HG02759 (cell line): ENCODE data around the gene RASGEF1C.
"Not testable (repeated sequence)": the region's sequence is repeated elsewhere in the genome, so short reads cannot be mapped to it uniquely, and the experiment has no call there.

Experiments used
- ATAC-seq: cut with Tn5 transposase; IDR thresholded peaks from one replicate; pipeline ENCODE4 v1.9.1; 2021; ENCODE audit warnings: mild to moderate bottlenecking, moderate library complexity; ENCODE audit not compliant: unreplicated experiment

RASGEF1C gene

GRCh38 chr5:180138214-180138975, 70.6 kb downstream of the RASGEF1C start:
- no peak for ATAC-seq

DNA sequence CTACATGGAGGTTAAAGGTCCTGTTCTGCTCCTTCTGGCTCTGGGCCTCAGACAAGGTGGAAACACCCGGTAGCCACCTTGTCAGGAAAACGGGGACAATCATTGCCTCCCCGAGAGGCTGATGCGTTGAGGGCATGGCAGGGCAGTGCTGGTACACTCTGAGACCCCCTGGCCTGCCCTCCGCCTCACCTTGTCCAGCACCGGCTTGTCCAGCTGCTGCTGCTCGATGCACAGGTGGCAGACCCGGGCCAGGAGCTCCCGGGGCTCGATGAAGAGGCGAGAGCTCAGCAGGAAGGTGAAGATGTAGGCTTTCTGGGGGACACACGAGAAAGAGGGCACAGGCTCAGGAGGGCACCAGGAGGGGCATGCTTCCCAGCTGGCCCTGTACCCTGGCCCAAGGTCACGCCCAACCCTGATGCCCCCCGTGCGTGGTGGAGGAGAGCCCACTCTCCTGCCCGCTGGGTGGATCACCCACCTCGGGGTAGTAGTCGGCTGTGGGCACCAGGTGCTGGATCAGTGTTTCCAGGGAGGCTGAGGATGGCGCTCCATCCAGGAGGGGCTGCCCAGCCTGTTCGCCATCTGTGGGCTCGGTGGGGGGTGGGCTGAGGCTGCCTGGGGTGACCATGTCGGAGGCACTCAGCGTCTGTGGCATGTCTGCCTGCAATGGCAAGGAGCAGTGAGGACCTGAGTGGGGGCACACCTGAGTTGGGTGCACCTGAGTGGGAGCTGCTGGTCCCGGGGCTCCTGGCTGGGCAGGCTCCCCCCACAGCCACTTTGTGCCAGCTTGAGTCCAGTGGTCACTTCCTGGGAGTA, 71.4 kb downstream of the RASGEF1C start:
- ATAC-seq: no peak

GRCh38 chr5:180136630-180137381, 72.2 kb downstream of the RASGEF1C start:
- no peak for ATAC-seq

GRCh38 chr5:180135967-180136629, 72.9 kb downstream of the RASGEF1C start:
- ATAC-seq: no peak

- no peak for ATAC-seq
Observed at GRCh38 chr5:180135128-180135955, 73.7 kb downstream of the RASGEF1C start.

DNA sequence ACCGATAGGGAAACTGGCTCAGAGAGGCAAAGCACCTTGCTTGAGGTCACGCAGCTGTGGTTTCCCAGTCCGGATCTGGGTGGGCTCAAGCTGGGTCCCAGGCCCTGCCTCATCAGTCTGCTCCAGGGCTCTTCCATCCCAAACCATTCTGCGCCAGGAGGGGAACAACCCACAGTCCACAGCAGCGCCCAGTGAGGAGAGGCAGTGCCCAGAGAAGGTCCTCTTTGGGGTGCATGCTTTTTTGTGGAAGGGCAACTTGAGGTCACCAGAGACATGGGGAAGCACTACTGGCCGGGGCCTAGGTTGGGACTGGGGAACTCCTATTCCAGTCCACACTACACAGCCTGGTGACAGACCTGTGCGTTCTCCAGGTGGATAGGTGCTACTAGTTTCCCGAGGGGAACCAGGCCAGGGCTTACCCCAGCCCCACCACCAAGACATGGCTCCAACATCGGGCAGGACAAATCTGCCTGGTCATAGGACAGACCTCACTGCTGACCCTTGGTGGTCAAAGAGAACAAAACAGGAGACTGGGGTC, 75.0 kb downstream of the RASGEF1C start:
- ATAC-seq: no peak

DNA sequence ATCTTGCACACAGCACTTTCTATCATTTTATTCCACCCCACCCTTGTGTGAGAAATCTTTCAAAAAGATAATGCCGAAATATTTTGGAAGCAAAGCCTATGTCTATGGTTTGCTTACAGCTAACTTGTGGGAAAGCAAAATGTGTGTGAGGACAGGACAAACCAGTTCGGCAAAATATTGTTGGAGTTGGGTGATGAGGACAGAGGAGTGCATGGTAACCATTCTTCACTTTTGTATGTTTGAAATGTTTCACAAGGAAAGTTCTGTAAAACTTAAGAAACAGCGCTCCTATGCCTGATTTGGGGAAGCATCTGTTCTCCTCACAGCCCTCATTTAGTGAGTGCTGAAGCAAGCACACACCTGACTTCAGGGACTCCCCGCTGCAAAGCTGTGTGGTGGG, 75.5 kb downstream of the RASGEF1C start:
- no peak for ATAC-seq

- no peak for ATAC-seq
Observed at GRCh38 chr5:180133060-180133459, 76.0 kb downstream of the RASGEF1C start.

DNA sequence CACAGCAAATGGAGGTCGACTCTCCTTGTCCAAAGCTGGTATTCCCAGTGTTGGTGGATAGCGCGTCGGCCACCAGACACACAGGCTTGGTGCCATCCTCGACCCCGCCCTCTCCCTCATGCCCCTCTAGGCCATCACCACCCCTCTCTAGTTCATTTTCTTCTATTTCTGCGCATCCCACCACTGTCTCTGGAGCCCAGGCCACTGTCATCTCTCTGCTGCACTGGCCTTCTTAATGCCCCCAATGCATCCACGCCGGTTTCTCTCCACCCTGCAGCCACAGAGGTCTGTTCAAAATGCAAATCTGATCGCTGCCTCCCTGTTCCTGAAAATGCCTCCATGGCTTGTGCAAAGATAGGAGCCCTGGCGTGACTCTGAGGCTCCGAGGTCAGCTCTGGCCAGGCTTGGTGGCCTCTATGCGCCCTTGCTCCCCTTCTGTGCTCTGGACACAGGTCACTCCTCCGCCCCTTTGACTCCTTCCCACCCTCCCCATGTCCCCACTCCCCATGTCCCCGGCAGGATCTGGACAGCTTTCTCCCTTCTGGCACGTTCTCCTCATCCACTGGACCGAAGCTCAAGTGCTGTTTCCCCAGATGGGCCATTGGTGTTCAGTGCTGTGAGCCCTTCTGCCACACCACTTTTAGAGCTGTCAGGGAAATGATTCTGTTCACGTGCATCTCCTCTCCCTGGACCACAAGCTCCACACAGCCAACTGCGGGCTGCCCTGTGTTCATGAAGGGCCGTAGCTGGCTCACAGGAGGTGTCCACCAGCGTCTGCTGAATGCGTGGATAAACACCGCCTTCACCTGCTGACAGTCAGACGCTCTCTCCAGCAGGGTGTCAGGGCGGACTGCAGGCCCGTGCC, 77.9 kb downstream of the RASGEF1C start:
- no peak for ATAC-seq

DNA sequence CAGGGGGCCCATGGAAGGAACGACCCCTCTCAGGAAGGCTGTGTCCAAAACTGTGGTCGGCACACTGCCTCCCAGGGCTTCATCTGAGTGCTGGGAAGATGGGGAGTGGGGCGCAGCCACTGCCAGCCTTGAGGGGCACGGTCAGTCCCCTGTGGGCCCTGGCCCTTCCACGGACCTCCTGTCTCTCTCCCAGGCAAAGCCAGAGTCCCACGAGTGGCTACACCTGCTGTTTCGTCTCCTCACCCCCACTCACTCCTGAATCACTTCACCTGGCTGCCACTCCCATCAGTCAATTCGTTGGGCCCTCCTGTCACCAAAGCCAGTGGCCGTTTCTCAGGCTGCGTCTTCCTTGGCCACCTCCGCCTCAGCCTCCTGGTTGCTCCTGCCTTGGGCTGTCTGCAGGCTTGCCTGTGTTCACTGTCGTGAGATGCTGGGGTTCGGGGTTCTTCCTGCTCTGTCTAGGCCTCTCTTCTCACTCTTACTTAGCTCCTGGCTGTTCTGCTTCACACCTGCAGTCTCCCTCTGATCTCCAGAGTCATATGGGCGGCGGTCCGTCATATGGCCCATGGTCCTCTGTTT, 78.6 kb downstream of the RASGEF1C start:
- no peak for ATAC-seq

- ATAC-seq: no peak
Observed at GRCh38 chr5:180129291-180130190, 79.5 kb downstream of the RASGEF1C start.

DNA sequence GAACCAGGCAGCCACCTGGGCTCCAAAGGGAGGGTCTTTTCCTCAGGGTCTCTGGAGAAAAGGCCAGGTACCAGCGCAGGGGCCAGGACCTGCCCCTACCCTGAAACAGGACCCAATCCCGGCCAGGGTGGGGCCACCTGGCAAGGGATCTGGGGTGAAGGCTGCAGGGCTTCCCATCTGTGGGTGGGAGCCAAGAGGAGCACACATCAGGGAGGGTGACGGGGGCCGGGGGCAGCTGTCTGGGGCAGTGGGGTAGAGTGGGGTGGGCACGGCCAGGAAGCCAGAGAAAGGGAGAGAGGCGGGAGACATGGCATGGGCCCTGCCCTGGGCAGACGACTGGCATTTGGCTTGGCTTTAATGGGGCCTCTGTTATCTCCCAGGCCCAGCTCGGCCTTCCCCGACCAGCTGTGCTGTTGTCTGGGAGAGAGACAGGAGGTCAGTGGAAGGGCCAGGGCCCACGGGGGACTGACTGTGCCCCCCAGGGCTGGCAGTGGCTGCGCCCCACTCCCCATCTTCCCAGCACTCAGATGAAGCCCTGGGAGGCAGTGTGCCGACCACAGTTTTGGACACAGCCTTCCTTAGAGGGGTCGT, 80.2 kb downstream of the RASGEF1C start:
- ATAC-seq: no peak

GRCh38 chr5:180127682-180128670, 81.0 kb downstream of the RASGEF1C start:
- no peak for ATAC-seq

DNA sequence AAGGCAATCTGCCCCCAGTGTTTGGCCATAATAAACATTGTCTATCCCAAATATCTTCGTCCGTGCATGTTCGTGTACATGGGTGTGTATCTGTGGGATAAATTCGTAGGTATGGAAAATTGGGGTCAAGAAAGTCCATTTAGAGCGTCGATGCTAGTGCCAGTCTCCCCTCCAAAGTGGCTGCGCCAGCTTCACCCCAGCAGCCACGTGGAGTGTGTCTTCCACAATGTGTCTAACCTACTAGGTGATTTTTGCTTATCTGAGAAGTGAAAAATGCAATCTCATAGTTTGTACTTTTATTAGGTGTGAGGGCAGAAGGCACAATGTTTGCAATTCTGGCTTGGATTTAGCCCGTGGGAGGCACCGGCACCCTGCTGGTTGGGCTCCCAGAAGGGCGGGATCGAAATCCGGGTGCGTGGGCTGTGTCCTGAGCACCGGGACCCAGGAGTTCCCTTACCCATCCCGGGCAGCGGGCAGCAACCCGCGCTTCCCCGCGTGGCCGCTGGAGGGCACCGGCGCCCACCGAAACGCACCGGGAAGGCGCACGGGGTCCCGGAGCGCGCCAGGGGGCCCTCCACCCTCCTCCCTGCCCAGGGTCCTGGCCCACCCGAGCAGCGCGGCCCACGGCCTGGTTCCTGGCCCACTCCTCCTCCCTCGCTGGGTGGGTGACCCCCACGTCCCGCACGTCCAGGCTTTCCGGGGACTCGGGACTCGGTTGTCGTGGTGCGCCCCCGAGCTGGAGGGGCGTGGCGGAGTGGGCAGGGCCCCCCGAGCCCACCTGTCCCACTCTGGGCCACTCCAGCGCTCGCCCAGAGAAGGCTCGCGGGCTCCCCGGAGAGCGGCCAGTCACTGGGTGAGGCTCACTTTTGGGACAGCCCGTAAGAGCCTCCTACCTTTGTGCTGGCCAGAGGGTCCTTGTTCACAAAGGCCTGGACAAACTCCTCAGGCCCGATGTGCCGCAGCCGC, 82.0 kb downstream of the RASGEF1C start:
- no peak for ATAC-seq

- ATAC-seq: not testable (repeated sequence)
Observed at GRCh38 chr5:180126156-180126555, 82.9 kb downstream of the RASGEF1C start.
